ENCODE measurements around the gene EML1.

The EML1 gene

GRCh38 chr14:99908653-99909250, 115.5 kb downstream of the EML1 start:
- no peak overlapping the region for H3K4me3 ChIP-seq (ENCODE audit: low read depth, low read length)
- TF ChIP-seq CTCF (conservative IDR thresholded peaks at IDR 0.05; ENCODE audit: low read depth, low read length): no peak
- DNase-seq (ENCODE audit: low read depth): no peak

GRCh38 chr14:99909513-99910064, 116.4 kb downstream of the EML1 start:
- TF ChIP-seq CTCF (conservative IDR thresholded peaks at IDR 0.05; ENCODE audit: low read depth, low read length): no peak
- no peak for DNase-seq (ENCODE audit: low read depth)
- H3K4me3 ChIP-seq (ENCODE audit: low read depth, low read length): no peak overlapping the region

GRCh38 chr14:99910337-99911309, 117.4 kb downstream of the EML1 start:
- peak; percentile 95 for DNase-seq (ENCODE audit: low read depth)
- no peak for TF ChIP-seq CTCF (conservative IDR thresholded peaks at IDR 0.05; ENCODE audit: low read depth, low read length)
- no peak overlapping the region for H3K4me3 ChIP-seq (ENCODE audit: low read depth, low read length)

GRCh38 chr14:99915305-99916090, 122.3 kb downstream of the EML1 start:
- TF ChIP-seq CTCF (conservative IDR thresholded peaks at IDR 0.05; ENCODE audit: low read depth, low read length): no peak
- no peak overlapping the region for H3K4me3 ChIP-seq (ENCODE audit: low read depth, low read length)
- DNase-seq (ENCODE audit: low read depth): no peak

- no peak for TF ChIP-seq CTCF (conservative IDR thresholded peaks at IDR 0.05; ENCODE audit: low read depth, low read length)
- DNase-seq (ENCODE audit: low read depth): no peak
- H3K4me3 ChIP-seq (ENCODE audit: low read depth, low read length): no peak overlapping the region
Observed at GRCh38 chr14:99916091-99916383, 122.8 kb downstream of the EML1 start.

GRCh38 chr14:99918781-99919180, 125.6 kb downstream of the EML1 start:
- H3K4me3 ChIP-seq (ENCODE audit: low read depth, low read length): no peak overlapping the region
- no peak for DNase-seq (ENCODE audit: low read depth)
- TF ChIP-seq CTCF (conservative IDR thresholded peaks at IDR 0.05; ENCODE audit: low read depth, low read length): no peak

Measured in choroid plexus epithelial cell (primary cell).